GM12801 (cell line): ENCODE data around the gene CIB2.

Experiments used
- TF ChIP-seq, protein P1 (sequence below): IDR thresholded peaks from one replicate; pipeline ENCODE4 v1.5.1; 2011; ENCODE audit warnings: control low read depth; ENCODE audit not compliant: insufficient read length; ENCODE audit errors: extremely low read depth

The CIB2 gene

DNA sequence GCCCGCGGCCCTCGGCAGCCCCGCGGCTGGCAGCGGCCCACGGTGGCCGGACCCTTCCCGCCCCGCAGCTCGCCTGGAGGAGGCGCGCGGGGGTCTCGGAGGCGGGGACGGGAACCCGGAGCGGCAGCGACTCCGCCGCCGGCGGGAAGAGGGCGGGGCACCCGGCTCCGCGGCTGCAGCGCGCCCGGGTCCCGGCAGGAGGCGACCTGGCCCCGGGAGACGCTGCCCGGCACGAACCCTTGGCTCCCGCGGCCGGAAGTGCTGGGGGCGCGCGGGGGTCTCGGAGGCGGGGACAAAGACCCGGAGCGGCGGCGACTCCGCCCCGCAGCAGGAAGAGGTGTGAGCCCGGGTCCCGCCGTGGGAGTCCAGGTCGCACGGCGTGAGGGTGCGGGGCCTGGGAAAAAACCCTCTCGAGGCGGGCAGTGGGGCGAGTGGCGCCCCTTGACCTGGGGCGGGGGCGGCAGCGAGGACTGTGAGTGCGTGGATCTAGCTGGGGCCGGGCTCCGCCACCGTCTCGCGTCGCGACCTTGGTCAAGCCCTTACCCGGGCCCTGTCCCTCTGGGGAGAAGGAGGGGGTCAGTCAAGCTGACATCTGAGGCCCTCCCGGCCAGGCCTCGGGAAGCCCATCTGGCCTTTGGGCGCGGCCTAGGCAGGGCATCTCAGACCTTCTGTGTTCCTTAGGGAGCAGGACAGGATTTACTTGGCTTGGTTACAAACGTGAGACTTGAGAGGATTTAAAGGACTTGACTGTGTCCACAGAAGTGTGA lies at the start of gene CIB2:
CIB2 (minus strand) TSS at position 151 of the 767 bp plus-strand sequence. CDS start 230 bp downstream, outside the sequence.
- TF ChIP-seq, protein P1, sequence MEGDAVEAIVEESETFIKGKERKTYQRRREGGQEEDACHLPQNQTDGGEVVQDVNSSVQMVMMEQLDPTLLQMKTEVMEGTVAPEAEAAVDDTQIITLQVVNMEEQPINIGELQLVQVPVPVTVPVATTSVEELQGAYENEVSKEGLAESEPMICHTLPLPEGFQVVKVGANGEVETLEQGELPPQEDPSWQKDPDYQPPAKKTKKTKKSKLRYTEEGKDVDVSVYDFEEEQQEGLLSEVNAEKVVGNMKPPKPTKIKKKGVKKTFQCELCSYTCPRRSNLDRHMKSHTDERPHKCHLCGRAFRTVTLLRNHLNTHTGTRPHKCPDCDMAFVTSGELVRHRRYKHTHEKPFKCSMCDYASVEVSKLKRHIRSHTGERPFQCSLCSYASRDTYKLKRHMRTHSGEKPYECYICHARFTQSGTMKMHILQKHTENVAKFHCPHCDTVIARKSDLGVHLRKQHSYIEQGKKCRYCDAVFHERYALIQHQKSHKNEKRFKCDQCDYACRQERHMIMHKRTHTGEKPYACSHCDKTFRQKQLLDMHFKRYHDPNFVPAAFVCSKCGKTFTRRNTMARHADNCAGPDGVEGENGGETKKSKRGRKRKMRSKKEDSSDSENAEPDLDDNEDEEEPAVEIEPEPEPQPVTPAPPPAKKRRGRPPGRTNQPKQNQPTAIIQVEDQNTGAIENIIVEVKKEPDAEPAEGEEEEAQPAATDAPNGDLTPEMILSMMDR: no peak

DNA sequence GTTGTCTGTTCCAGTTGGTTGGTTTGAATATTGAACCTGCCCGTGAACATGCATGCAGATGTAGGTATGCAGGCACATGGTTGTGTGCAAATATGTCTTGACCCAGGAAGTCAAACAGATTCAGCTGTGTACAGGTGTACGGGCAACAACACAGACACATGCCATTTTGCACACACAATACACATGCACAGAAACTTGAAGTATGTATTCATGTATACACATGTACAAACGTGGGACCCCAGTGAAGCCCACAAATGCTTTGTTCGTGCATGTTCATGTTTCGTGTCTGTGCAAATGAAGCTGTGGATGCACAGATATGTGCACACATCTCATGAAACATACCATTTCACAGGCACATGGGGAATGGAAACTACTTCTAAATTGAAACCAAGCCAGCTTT lies 48.7 kb upstream of the CIB2 start:
- TF ChIP-seq, protein P1: no peak

DNA sequence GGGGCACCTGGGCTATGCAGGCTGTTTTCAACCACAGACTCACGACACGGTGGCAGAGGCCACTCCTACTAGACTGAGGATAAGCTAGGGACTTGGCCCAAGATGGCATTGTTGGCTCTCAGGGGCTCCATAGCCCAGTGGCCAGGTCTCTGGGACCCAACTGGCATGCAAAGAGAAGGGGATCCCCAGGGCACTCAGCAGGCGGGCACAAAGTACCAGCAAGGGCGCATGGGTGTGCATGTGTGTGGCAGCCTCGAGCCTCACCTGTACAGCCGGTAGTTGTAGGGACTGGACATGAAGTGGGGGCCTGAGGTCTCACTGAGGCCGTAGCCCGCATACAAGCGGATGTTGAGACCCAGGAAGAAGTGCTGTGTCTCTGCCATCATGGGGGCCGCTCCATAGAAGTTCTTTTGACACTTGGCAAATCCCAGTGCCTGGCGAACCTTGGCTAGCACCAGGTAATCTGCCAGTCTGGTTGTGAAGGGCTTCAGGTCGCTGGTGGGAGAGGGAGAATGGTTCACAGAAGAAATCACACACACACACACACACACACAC lies 48.1 kb upstream of the CIB2 start:
- TF ChIP-seq, protein P1: no peak

DNA sequence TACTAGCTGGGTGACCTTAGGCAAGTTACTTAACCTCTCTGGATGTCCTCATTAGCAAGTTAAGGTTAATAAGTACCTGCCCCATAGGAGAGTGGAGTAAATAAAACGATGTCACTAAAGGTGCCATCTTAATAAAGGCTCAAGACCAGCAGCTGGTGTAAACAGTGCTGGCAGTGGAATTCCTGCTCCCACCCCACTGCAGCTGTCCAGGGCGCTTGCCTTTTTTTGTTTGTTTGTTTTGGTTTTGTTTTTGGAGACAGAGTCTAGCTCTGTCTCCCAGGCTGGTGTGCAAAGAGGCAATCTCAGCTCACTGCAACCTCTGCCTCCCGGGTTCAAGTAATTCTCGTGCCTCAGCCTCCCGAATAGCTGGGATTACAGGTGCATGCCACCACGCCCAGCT lies 46.8 kb upstream of the CIB2 start:
- TF ChIP-seq, protein P1: no peak

DNA sequence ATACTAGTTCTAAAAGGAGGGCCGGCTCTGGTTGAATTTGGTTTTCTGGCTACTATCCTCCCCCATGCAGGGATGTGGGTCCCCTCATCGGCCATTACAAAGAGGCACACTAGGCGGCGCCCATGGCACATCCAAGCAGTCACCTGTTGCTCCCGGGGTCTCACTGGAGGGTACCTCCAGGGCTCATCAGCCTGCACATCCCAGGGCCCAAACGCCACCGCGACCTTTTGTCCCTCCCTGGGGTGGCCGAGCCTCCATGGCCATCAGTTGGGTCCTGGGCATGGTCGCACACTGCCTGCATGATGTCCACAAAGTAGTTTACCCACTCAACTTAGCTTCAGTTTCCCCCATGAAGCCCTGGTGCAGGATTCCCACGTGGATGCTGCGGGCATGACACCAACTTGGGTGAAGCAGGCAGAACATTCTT lies 46.2 kb upstream of the CIB2 start:
- TF ChIP-seq, protein P1: no peak

DNA sequence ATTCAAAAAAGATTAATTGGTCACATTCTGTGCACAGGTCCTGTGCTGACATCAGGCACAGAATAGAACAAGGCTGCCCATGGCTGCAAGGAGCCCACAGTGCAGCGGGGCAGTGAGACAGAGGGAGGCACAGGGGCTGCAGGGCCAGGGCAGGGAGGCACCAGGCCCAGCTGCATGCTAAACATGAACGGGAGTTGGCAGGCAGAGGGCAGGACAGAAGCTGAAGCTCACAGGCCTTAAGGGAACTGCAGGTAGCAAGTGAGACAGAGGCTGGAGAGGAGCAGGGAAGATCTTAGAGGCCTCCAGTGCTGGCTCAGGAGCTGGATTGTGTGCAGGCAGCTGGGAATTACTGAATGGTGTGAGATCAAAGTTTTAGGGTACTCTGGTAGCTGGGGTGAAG lies 44.1 kb upstream of the CIB2 start:
- TF ChIP-seq, protein P1: no peak

DNA sequence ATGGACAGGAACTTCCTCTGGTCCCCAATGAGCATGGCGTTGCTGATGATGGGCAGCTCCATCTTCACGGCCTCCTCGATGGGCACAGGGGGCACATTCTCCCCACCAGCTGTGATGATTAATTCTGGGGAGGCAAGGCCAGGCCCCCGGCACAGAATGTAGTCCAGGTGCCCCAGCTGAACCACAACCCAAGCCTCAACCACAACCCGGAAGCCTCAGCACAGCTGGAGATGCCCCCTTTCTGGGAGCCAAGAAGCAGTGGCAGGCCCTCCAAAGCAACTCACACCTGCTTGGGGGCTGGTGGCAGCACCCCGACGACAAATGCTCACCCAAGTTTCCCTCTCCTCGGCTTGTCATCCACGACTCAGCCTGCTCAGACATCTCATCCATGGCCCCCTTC lies 43.2 kb upstream of the CIB2 start:
- TF ChIP-seq, protein P1: no peak
